SK-N-MC (cell line): ENCODE results near the gene RTL10.

Experiments used
- DNase-seq: peaks from one replicate; pipeline ENCODE4 v3.0.0-alpha.2; 2011; ENCODE audit warnings: low read depth, low spot score
- H3K27ac ChIP-seq: fragments of 200-600 bp; sonication (generic); 2 replicates; pipeline ENCODE4 v1.5.1; 2016; ENCODE audit warnings: mixed run types
- H3K36me3 ChIP-seq: fragments of 200-600 bp; sonication (generic); 2 replicates; pipeline ENCODE4 v1.6.1; 2017; ENCODE audit warnings: antibody characterized with exemption, low read length, mixed read lengths; ENCODE audit not compliant: insufficient read depth
- H3K4me3 ChIP-seq: fragments of 200-600 bp; sonication (generic); 2 replicates; pipeline ENCODE4 v1.5.1; 2016
- H3K9ac ChIP-seq: fragments of 200-600 bp; sonication (generic); 2 replicates; pipeline ENCODE4 v1.8.0; 2017; ENCODE audit warnings: mixed run types, mixed read lengths; ENCODE audit not compliant: insufficient read length
- H3K9me3 ChIP-seq: fragments of 200-600 bp; sonication (generic); 2 replicates; pipeline ENCODE4 v1.6.1; 2017; ENCODE audit warnings: low read depth, mild to moderate bottlenecking, antibody characterized with exemption, low read length, moderate library complexity, mixed read lengths
- EZH2 ChIP-seq: fragments of 200-600 bp; sonication (generic); IDR thresholded peaks from one replicate; pipeline ENCODE4 v1.6.1; 2017; ENCODE audit warnings: antibody characterized with exemption
- FOXP2 ChIP-seq: optimal IDR thresholded peaks from 2 replicates; pipeline ENCODE3; 2011; ENCODE audit warnings: mild to moderate bottlenecking, moderate library complexity; ENCODE audit not compliant: insufficient read depth; ENCODE audit errors: extremely low read length, control extremely low read depth
- POLR2AphosphoS5 ChIP-seq: IDR thresholded peaks from 2 replicates; pipeline ENCODE4 v1.6.1; 2012; ENCODE audit warnings: mild to moderate bottlenecking, low read depth, low read length, borderline replicate concordance

Gene RTL10

GRCh38 chr22:19873960-19874306, 19.3 kb upstream of the RTL10 start:
- no peak overlapping the region for H3K4me3 ChIP-seq
- H3K27ac ChIP-seq: no peak overlapping the region
- DNase-seq: no peak
- no peaks in the 10 kb centered on the region for H3K9me3 ChIP-seq
- no peaks in the 10 kb centered on the region for H3K36me3 ChIP-seq
- H3K9ac ChIP-seq: no peak overlapping the region
- no peak for TF ChIP-seq FOXP2
- no peak for TF ChIP-seq POLR2AphosphoS5
- TF ChIP-seq EZH2: no peak

- Histone ChIP-seq H3K36me3 (no peaks in the 10 kb centered on the region), H3K9ac (no peak overlapping the region), H3K9me3 (no peaks in the 10 kb centered on the region), H3K4me3 (no peak overlapping the region), H3K27ac (no peak overlapping the region)
- TF ChIP-seq FOXP2 (no peak), POLR2AphosphoS5 (no peak), EZH2 (no peak)
- DNase-seq: no peak
Observed at GRCh38 chr22:19873138-19873959, 18.7 kb upstream of the RTL10 start.

GRCh38 chr22:19872779-19873137, 18.1 kb upstream of the RTL10 start:
- Histone ChIP-seq H3K9ac (no peak overlapping the region), H3K4me3 (no peak overlapping the region), H3K9me3 (no peaks in the 10 kb centered on the region), H3K27ac (no peak overlapping the region), H3K36me3 (no peaks in the 10 kb centered on the region)
- DNase-seq: no peak
- TF ChIP-seq FOXP2 (no peak), EZH2 (no peak), POLR2AphosphoS5 (no peak)

- H3K9me3 ChIP-seq: no peaks in the 10 kb centered on the region
- no peak overlapping the region for H3K9ac ChIP-seq
Observed at GRCh38 chr22:19871845-19872778, 17.4 kb upstream of the RTL10 start.

GRCh38 chr22:19871023-19871844, 16.6 kb upstream of the RTL10 start:
- H3K9me3 ChIP-seq: no peaks in the 10 kb centered on the region
- TF ChIP-seq POLR2AphosphoS5: no peak
- no peak for TF ChIP-seq FOXP2
- TF ChIP-seq EZH2: no peak
- no peak for DNase-seq
- H3K4me3 ChIP-seq: no peak overlapping the region
- no peaks in the 10 kb centered on the region for H3K36me3 ChIP-seq
- H3K9ac ChIP-seq: no peak overlapping the region
- H3K27ac ChIP-seq: no peak overlapping the region

More at GRCh38 chr22:19871845-19872778, 17.4 kb upstream of the RTL10 start:
- no peak for DNase-seq
- Histone ChIP-seq H3K4me3 (no peak overlapping the region), H3K27ac (no peak overlapping the region), H3K36me3 (no peaks in the 10 kb centered on the region)
- TF ChIP-seq POLR2AphosphoS5 (no peak), EZH2 (no peak), FOXP2 (no peak)

- Histone ChIP-seq H3K27ac (no peak overlapping the region), H3K4me3 (no peak overlapping the region), H3K36me3 (no peaks in the 10 kb centered on the region), H3K9me3 (no peaks in the 10 kb centered on the region), H3K9ac (no peak overlapping the region)
- DNase-seq: no peak
- TF ChIP-seq POLR2AphosphoS5: no peak
- no peak for TF ChIP-seq FOXP2
- no peak for TF ChIP-seq EZH2
Observed at GRCh38 chr22:19870153-19871022, 15.7 kb upstream of the RTL10 start.

- Histone ChIP-seq H3K9me3 (no peaks in the 10 kb centered on the region), H3K4me3 (no peak overlapping the region), H3K27ac (no peak overlapping the region)
Observed at GRCh38 chr22:19869497-19870152, 15.0 kb upstream of the RTL10 start.

More at GRCh38 chr22:19869497-19870152, 15.0 kb upstream of the RTL10 start:
- no peak for DNase-seq
- Histone ChIP-seq H3K9ac (no peak overlapping the region), H3K36me3 (no peaks in the 10 kb centered on the region)
- TF ChIP-seq POLR2AphosphoS5 (no peak), FOXP2 (no peak), EZH2 (no peak)
